Retinal pigment epithelial cell (primary cell): Measurements from ENCODE around the gene FES.

Experiments
- DNase-seq: peaks from one replicate; pipeline ENCODE4 v3.0.0-alpha.2; 2010; ENCODE audit warnings: low read depth
- H3K4me3 ChIP-seq: 2 replicates; pipeline ENCODE4 v1.5.1; 2011; ENCODE audit warnings: mild to moderate bottlenecking, low read length, control low read depth, moderate library complexity
- CTCF ChIP-seq: conservative IDR thresholded peaks from 2 replicates; pipeline ENCODE4 v1.5.1; 2011; ENCODE audit warnings: low read depth, low read length, control low read depth, inconsistent platforms

FES gene

GRCh38 chr15:90880381-90881145 lies 3.7 kb upstream of the FES start:
- TF ChIP-seq CTCF: no peak
- DNase-seq: no peak
- no peak overlapping the region for H3K4me3 ChIP-seq

- no peak for TF ChIP-seq CTCF
- DNase-seq: no peak
- H3K4me3 ChIP-seq: no peak overlapping the region
Observed at GRCh38 chr15:90881181-90881977, 2.9 kb upstream of the FES start.

GRCh38 chr15:90881978-90882721 lies 2.2 kb upstream of the FES start:
- no peak for DNase-seq
- no peak overlapping the region for H3K4me3 ChIP-seq
- no peak for TF ChIP-seq CTCF

- no peak for DNase-seq
- no peak overlapping the region for H3K4me3 ChIP-seq
- TF ChIP-seq CTCF: no peak
Observed at GRCh38 chr15:90882781-90883525, 1.4 kb upstream of the FES start.

GRCh38 chr15:90883526-90883975 lies 753 bp upstream of the FES start:
- peak overlapping the region; percentile 41 for H3K4me3 ChIP-seq
- DNase-seq: no peak
- TF ChIP-seq CTCF: no peak

- no peak for DNase-seq
- H3K4me3 ChIP-seq: peak overlapping the region; percentile 41
- TF ChIP-seq CTCF: no peak
Observed at GRCh38 chr15:90884719-90885431, 571 bp downstream of the FES start.
